HS-27A (cell line): ENCODE data around the gene LRRC55.

Experiments used
- DNase-seq: peaks from one replicate; pipeline ENCODE4 v3.0.0-alpha.2; 2012; ENCODE audit warnings: low read depth, missing footprints

The LRRC55 gene

DNA sequence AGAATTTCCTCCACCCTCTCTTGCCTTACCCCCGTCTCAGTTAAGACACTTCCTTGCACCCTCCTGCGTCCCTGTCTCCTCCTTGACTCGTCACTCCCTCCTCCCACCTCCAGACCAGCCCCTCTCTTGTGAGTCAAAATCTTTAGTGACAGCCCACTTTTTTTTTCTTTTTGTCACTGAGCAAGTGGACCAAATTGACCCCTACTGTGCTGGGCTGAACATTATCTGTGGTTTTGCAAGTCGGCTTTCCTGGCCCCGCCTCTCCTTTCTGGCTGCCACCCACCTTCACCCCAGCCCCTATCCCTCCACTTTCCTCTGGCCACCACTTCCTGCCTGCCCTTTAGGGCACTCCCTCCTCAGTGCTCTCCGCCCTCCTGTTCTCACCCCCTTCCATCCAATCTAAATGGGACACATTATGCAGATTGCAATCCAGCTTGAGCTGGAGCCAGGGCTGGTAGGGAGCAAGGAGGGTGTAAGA lies 55.5 kb downstream of the LRRC55 start, which contains the start of gene APLNR:
TSS of gene APLNR (minus strand) at position 47 of the 478 bp plus-strand sequence. CDS start 246 bp downstream, outside the sequence.
- no peak for DNase-seq

DNA sequence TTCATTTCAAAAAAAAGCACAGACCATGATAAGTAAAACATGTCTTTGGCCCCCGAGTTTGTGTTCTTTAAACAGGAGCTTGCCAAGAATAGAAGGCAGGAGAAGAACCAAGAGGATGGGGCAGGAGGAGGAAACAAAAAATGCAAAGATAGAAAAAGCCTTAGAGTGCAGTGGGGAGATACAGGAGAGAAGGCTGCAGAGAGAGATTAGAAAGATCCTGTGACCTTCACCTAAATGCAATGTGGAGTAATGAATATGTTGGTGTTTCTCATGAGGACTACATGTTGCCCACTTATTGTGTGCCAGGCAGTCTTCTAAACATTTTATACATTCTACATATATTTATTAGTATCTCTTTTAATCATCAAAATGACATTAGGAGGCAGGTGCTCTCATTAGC lies 57.6 kb downstream of the LRRC55 start:
- no peak for DNase-seq

DNA sequence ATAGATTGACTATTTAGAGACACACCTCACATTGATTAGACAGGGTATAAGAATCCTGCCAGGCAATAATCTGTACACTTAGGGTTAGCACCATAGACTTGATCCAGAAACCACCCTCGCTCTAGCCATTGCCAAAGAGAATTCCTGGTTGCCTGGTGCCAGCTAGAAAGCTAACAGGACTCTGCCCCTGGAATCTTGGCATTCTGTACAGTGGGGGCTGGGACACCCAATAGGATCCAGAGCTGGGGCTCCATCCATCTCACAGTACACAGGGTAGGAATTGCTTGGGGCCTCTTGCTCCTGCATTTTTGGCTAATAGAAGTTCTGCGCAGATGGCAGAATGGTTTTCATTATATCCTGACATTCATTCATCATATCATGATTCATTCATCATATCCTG lies 58.3 kb downstream of the LRRC55 start:
- no peak for DNase-seq

DNA sequence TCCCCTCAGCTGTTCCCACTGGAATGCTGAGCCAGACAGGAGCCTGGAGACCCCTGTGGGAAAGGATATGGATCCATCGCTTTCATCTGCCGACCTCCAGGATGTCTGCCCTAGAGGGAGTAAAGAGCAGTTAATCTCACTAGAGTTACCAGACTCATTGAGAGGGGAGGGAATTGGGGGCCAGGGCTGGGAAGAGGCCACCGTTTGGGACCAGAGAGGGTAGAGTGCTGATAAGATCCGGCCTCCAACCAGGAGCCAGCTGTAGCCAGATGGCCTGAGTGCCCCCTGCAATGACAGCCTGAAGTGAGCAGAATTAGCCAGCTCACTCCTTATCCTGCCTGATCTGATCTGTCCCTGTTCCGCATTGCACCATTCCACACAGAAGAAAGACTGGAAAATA lies 59.0 kb downstream of the LRRC55 start:
- no peak for DNase-seq
